DOHH2 (cell line): Measurements from ENCODE around the gene RMND5A.

Experiments
- H3F3A ChIP-seq: fragments of 200-600 bp; sonication (generic), shearing (Covaris generic); 2 replicates; pipeline ENCODE4 v1.6.0; 2016; ENCODE audit warnings: antibody characterized with exemption, mild to moderate bottlenecking; ENCODE audit not compliant: control insufficient read depth, insufficient read depth
- H3K27ac ChIP-seq: fragments of 200-600 bp; sonication (generic); 2 replicates; pipeline ENCODE4 v1.5.1; 2014; ENCODE audit warnings: low read depth, mild to moderate bottlenecking, low read length, moderate library complexity
- H3K27me3 ChIP-seq: fragments of 200-600 bp; sonication (generic); 2 replicates; pipeline ENCODE4 v1.6.1; 2014; ENCODE audit warnings: mild to moderate bottlenecking, low read length, mixed read lengths; ENCODE audit not compliant: control insufficient read depth
- H3K36me3 ChIP-seq: fragments of 200-600 bp; sonication (generic); 2 replicates; pipeline ENCODE4 v1.6.1; 2014; ENCODE audit warnings: mild to moderate bottlenecking, low read length, moderate library complexity, mixed read lengths; ENCODE audit not compliant: control insufficient read depth
- H3K4me1 ChIP-seq: fragments of 200-600 bp; sonication (generic); 2 replicates; pipeline ENCODE4 v1.6.1; 2014; ENCODE audit warnings: mild to moderate bottlenecking, low read length, mixed read lengths; ENCODE audit not compliant: control insufficient read depth
- H3K4me2 ChIP-seq: fragments of 200-600 bp; sonication (generic); 2 replicates; pipeline ENCODE4 v1.6.0; 2014; ENCODE audit warnings: mild to moderate bottlenecking, low read length, moderate library complexity
- H3K4me3 ChIP-seq: fragments of 200-600 bp; sonication (generic); 2 replicates; pipeline ENCODE4 v1.5.1; 2014; ENCODE audit warnings: mild to moderate bottlenecking, low read length, mixed read lengths
- H3K79me2 ChIP-seq: fragments of 200-600 bp; sonication (generic); 2 replicates; pipeline ENCODE4 v1.6.1; 2014; ENCODE audit warnings: mild to moderate bottlenecking, low read length, mixed read lengths; ENCODE audit not compliant: control insufficient read depth
- H3K9me2 ChIP-seq: fragments of 200-600 bp; sonication (generic); replicated peaks from 2 replicates; pipeline ENCODE4 v1.6.1; 2014; ENCODE audit warnings: mild to moderate bottlenecking, low read length, mixed read lengths; ENCODE audit not compliant: control insufficient read depth
- H3K9me3 ChIP-seq: fragments of 200-600 bp; sonication (generic); 2 replicates; pipeline ENCODE4 v1.6.1; 2014; ENCODE audit warnings: antibody characterized with exemption, low read length, mixed read lengths; ENCODE audit not compliant: control insufficient read depth, insufficient read depth
- H4K20me1 ChIP-seq: fragments of 200-600 bp; sonication (generic); 2 replicates; pipeline ENCODE4 v1.6.0; 2014; ENCODE audit warnings: low read depth, mild to moderate bottlenecking, antibody characterized with exemption, low read length, moderate library complexity; ENCODE audit not compliant: control insufficient read depth, insufficient read depth
- CTCF ChIP-seq: fragments of 200-600 bp; sonication (generic); IDR thresholded peaks from one replicate; pipeline ENCODE4 v1.5.1; 2014; ENCODE audit warnings: antibody characterized with exemption, mild to moderate bottlenecking, low read depth, low read length; ENCODE audit not compliant: poor library complexity, severe bottlenecking
- EZH2phosphoT487 ChIP-seq: fragments of 200-600 bp; sonication (generic); IDR thresholded peaks from 2 replicates; pipeline ENCODE4 v1.6.1; 2017; ENCODE audit warnings: borderline replicate concordance, mild to moderate bottlenecking, antibody characterized with exemption, low read length, moderate library complexity, mixed read lengths

RMND5A gene

DNA sequence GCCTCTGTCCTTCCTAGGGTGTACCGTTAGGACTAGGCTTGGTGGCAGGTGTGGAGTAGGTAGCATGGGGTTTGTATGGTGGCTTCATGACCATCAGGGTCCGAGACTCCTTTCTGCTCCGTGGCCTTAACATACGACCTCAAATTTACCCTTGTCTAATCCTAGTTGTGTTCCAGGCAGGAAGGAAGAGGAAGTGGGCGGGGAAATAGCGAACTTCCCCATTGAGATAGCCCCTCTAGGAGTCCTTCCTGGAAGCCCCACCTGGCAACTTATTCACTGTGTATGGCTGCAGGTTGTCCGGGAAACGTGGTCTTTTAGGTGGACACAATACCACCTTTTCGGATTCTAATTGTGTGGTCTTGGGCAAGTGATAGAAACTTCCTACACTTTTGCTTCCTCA is 61.3 kb downstream of the RMND5A start:
- H3K4me3 ChIP-seq, result no peak overlapping the region
- peaks cover 3% of the 10 kb centered on the region; the same call in 1 of the 2 replicates for H3K27me3 ChIP-seq
- no peaks in the 10 kb centered on the region; the same call in 1 of the 2 replicates for H3K4me1 ChIP-seq
- no peaks in the 10 kb centered on the region for H3K79me2 ChIP-seq
- H3K9me2 ChIP-seq, result no peaks in the 10 kb centered on the region
- no peaks in the 10 kb centered on the region for H3K9me3 ChIP-seq
- no peaks in the 10 kb centered on the region for H3F3A ChIP-seq
- H3K27ac ChIP-seq, result no peak overlapping the region
- TF ChIP-seq EZH2phosphoT487, result no peak
- no peak for TF ChIP-seq CTCF
- no peaks in the 10 kb centered on the region for H4K20me1 ChIP-seq
- H3K36me3 ChIP-seq, result no peaks in the 10 kb centered on the region
- H3K4me2 ChIP-seq, result no peak overlapping the region

DNA sequence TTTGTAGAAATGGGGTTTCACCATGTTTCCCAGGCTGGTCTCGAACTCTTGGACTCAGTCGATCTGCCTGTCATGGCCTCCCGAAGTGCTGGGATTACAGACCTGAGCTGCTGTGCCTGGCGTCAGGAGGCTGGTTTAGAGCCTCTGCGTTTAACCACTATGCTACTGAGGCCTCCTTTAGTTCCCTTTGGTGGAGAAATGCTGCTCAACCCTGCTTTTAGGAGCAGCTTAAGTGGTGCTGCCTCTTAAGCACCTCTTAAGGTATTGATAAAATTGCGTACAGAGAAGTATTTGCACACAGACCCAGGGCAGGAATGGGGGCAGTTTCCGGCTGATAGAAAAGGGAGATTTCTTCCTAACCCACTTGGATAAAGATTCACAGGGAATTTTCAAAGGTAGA is 62.7 kb downstream of the RMND5A start:
- TF ChIP-seq EZH2phosphoT487 (no peak), CTCF (no peak)

GRCh38 chr2:86783615-86784339 is 63.7 kb downstream of the RMND5A start:
- Histone ChIP-seq H3K27ac (no peak overlapping the region), H3K4me3 (no peak overlapping the region), H3K4me2 (no peak overlapping the region), H3F3A (no peaks in the 10 kb centered on the region), H3K36me3 (no peaks in the 10 kb centered on the region), H3K9me2 (no peaks in the 10 kb centered on the region), H4K20me1 (no peaks in the 10 kb centered on the region), H3K79me2 (no peaks in the 10 kb centered on the region), H3K9me3 (no peaks in the 10 kb centered on the region), H3K4me1 (no peaks in the 10 kb centered on the region; the same call in 1 of the 2 replicates), H3K27me3 (peaks cover 3% of the 10 kb centered on the region; the same call in 1 of the 2 replicates)
- TF ChIP-seq CTCF (no peak), EZH2phosphoT487 (no peak)

More for the DNA sequence above, 62.7 kb downstream of the RMND5A start:
- Histone ChIP-seq H3K9me3 (no peaks in the 10 kb centered on the region), H3F3A (no peaks in the 10 kb centered on the region), H3K27ac (no peak overlapping the region), H3K4me2 (no peak overlapping the region), H3K79me2 (no peaks in the 10 kb centered on the region), H3K36me3 (no peaks in the 10 kb centered on the region), H3K4me1 (no peaks in the 10 kb centered on the region; the same call in 1 of the 2 replicates), H4K20me1 (no peaks in the 10 kb centered on the region), H3K27me3 (peaks cover 3% of the 10 kb centered on the region; the same call in 1 of the 2 replicates), H3K9me2 (no peaks in the 10 kb centered on the region), H3K4me3 (no peak overlapping the region)
